H1 (cell line): Measurements from ENCODE around the gene KCNQ2. TPM values are rescaled to one million over a fixed set of nuclear protein-coding genes. Genes with fewer than 3 reads are reported as not detected.

Experiments used
- CTCF ChIA-PET: fragments of 300-600 bp; sonication (Branson Sonifier 250); formaldehyde crosslinking; loops from one replicate; lab custom pipeline; 2021; ENCODE audit not compliant: partially characterized antibody; lab: Charles Lee
- POLR2A ChIA-PET: fragments of 300-600 bp; sonication (Branson Sonifier 250); formaldehyde crosslinking; loops from one replicate; lab custom pipeline; 2021; ENCODE audit warnings: inconsistent platforms; ENCODE audit not compliant: partially characterized antibody; lab: Charles Lee
- DNase-seq, 2 experiments: peaks; one replicate each; pipeline versions ENCODE4 v3.0.0 to v3.0.0-alpha.2; 2010 to 2022; ENCODE audit warnings: low spot score in 2 of 2, low read depth in 1 of 2, mixed read lengths in 1 of 2
- FAIRE-seq: peaks from 2 replicates; lab custom pipeline; 2011; peaks lifted over from hg19 to GRCh38; lab: Jason Lieb, UNC
- H2AFZ ChIP-seq: 2 replicates; pipeline ENCODE4 v1.8.1; 2012; ENCODE audit warnings: low read length, inconsistent platforms
- H2AK5ac ChIP-seq: 2 replicates; pipeline ENCODE4 v1.6.1; 2013; ENCODE audit warnings: low read depth, low read length
- H2BK120ac ChIP-seq: replicated peaks from 2 replicates; pipeline ENCODE3; 2013; ENCODE audit warnings: low read depth, low read length, inconsistent platforms
- H2BK12ac ChIP-seq: 2 replicates; pipeline ENCODE4 v1.6.1; 2013; ENCODE audit warnings: low read depth, low read length
- H2BK15ac ChIP-seq: 2 replicates; pipeline ENCODE4 v1.6.1; 2013; ENCODE audit warnings: low read length
- H2BK20ac ChIP-seq: 2 replicates; pipeline ENCODE4 v1.6.1; 2013; ENCODE audit warnings: low read length
- H2BK5ac ChIP-seq: 2 replicates; pipeline ENCODE4 v1.6.1; 2013; ENCODE audit warnings: low read depth, low read length
- H3K14ac ChIP-seq: 2 replicates; pipeline ENCODE4 v1.6.1; 2013; ENCODE audit warnings: inconsistent platforms; ENCODE audit not compliant: insufficient read length
- H3K18ac ChIP-seq: 2 replicates; pipeline ENCODE4 v1.6.1; 2013; ENCODE audit warnings: low read length; ENCODE audit errors: extremely low read depth
- H3K23ac ChIP-seq: 2 replicates; pipeline ENCODE4 v1.6.1; 2013; ENCODE audit warnings: inconsistent platforms; ENCODE audit not compliant: insufficient read length
- H3K23me2 ChIP-seq: 2 replicates; pipeline ENCODE4 v1.6.1; 2013; ENCODE audit warnings: low read depth, low read length
- H3K27ac ChIP-seq: 2 replicates; pipeline ENCODE4 v1.6.1; 2011; ENCODE audit warnings: low read depth, low read length, inconsistent platforms
- H3K27me3 ChIP-seq, 4 experiments: replicated peaks in 1 of 4; 1 replicate in 1 of 4; 2 replicates in 3 of 4; pipeline versions ENCODE4 v1.6.1 to v1.8.1; 2011 to 2013; ENCODE audit warnings: low read length in 3 of 4, mild to moderate bottlenecking in 3 of 4, inconsistent platforms in 2 of 4, mixed read lengths in 2 of 4, moderate library complexity in 1 of 4; ENCODE audit not compliant: control insufficient read depth in 3 of 4, insufficient read depth in 3 of 4; ENCODE audit errors: extremely low read depth in 1 of 4
- H3K36me3 ChIP-seq, 4 experiments: 2 replicates each; pipeline versions ENCODE4 v1.6.1 to v1.8.1; 2011 to 2013; ENCODE audit warnings: mild to moderate bottlenecking in 4 of 4, low read length in 3 of 4, moderate library complexity in 2 of 4, control low read depth in 1 of 4, inconsistent platforms in 1 of 4; ENCODE audit not compliant: insufficient read depth in 4 of 4, control insufficient read depth in 2 of 4
- H3K4ac ChIP-seq: replicated peaks from 2 replicates; pipeline ENCODE3; 2013; ENCODE audit warnings: low read length, low read depth, mixed read lengths, inconsistent platforms; ENCODE audit not compliant: insufficient read length
- H3K4me1 ChIP-seq, 4 experiments: replicated peaks in 1 of 4; 1 replicate in 1 of 4; 2 replicates in 3 of 4; pipeline versions ENCODE4 v1.6.1 to v1.8.1; 2011 to 2013; ENCODE audit warnings: low read length in 3 of 4, inconsistent platforms in 2 of 4, mixed read lengths in 1 of 4; ENCODE audit not compliant: insufficient read depth in 4 of 4, control insufficient read depth in 3 of 4
- H3K4me2 ChIP-seq, 2 experiments: 2 replicates each; pipeline versions ENCODE4 v1.6.1 to v1.8.1; 2011 to 2013; ENCODE audit warnings: low read depth in 2 of 2, low read length in 2 of 2, control low read depth in 1 of 2, inconsistent platforms in 1 of 2, mild to moderate bottlenecking in 1 of 2; ENCODE audit not compliant: insufficient read depth in 1 of 2
- H3K4me3 ChIP-seq, 4 experiments: fragments of 200-600, 300-600 bp in 1 of 4; sonication (generic), shearing (Covaris generic), sonication (Bioruptor Twin) in 1 of 4; 2 replicates each; pipeline versions ENCODE4 v1.5.1 to v1.8.1; 2011 to 2016; ENCODE audit warnings: low read length in 4 of 4, low read depth in 3 of 4, control low read depth in 2 of 4, inconsistent platforms in 2 of 4, mild to moderate bottlenecking in 2 of 4, mixed read lengths in 1 of 4, moderate library complexity in 1 of 4; ENCODE audit not compliant: insufficient read depth in 2 of 4; ENCODE audit errors: extremely low read depth in 1 of 4
- H3K56ac ChIP-seq: replicated peaks from 2 replicates; pipeline ENCODE3; 2013; ENCODE audit warnings: low read depth, mild to moderate bottlenecking, mixed read lengths, low read length, inconsistent platforms; ENCODE audit not compliant: insufficient read length
- H3K79me1 ChIP-seq: 2 replicates; pipeline ENCODE4 v1.6.1; 2013; ENCODE audit warnings: low read depth, low read length, control low read depth
- H3K79me2 ChIP-seq, 2 experiments: 2 replicates each; pipeline versions ENCODE4 v1.6.1 to v1.8.1; 2012 to 2013; ENCODE audit warnings: low read length in 2 of 2, mild to moderate bottlenecking in 2 of 2, inconsistent platforms in 1 of 2; ENCODE audit not compliant: insufficient read depth in 2 of 2, control insufficient read depth in 1 of 2
- H3K9ac ChIP-seq, 4 experiments: replicated peaks in 1 of 4; 1 replicate in 1 of 4; 2 replicates in 3 of 4; pipeline versions ENCODE4 v1.6.1 to v1.8.1; 2011 to 2013; ENCODE audit warnings: low read depth in 3 of 4, low read length in 3 of 4, control low read depth in 2 of 4, mild to moderate bottlenecking in 2 of 4, moderate library complexity in 2 of 4, inconsistent platforms in 1 of 4; ENCODE audit errors: extremely low read depth in 1 of 4
- H3K9me3 ChIP-seq, 2 experiments: 2 replicates each; pipeline versions ENCODE4 v1.6.1 to v1.8.1; 2012 to 2013; ENCODE audit warnings: mild to moderate bottlenecking in 2 of 2, moderate library complexity in 2 of 2, control low read depth in 1 of 2, inconsistent platforms in 1 of 2, low read depth in 1 of 2, low read length in 1 of 2, mixed read lengths in 1 of 2; ENCODE audit not compliant: insufficient read depth in 2 of 2
- H4K20me1 ChIP-seq, 2 experiments: replicated peaks in 1 of 2; 2 replicates each; pipeline versions ENCODE3 to v1.8.1; 2011 to 2013; ENCODE audit warnings: inconsistent platforms in 2 of 2, low read length in 2 of 2, mild to moderate bottlenecking in 1 of 2; ENCODE audit not compliant: insufficient read depth in 2 of 2, control insufficient read depth in 1 of 2
- H4K5ac ChIP-seq: 2 replicates; pipeline ENCODE4 v1.6.1; 2013; ENCODE audit warnings: low read length, low read depth, mixed read lengths, inconsistent platforms; ENCODE audit not compliant: insufficient read length
- H4K8ac ChIP-seq: 2 replicates; pipeline ENCODE4 v1.8.0; 2013; ENCODE audit warnings: mild to moderate bottlenecking, moderate library complexity, low read length, inconsistent platforms; ENCODE audit not compliant: insufficient read depth; ENCODE audit errors: extremely low read depth
- H4K91ac ChIP-seq: replicated peaks from 2 replicates; pipeline ENCODE3; 2013; ENCODE audit warnings: low read length, mixed read lengths, inconsistent platforms; ENCODE audit not compliant: insufficient read length
- BRCA1 ChIP-seq: IDR thresholded peaks from 2 replicates; pipeline ENCODE4 v1.6.1; 2012; ENCODE audit warnings: low read depth, low read length, improper control_type of control experiment
- CREB1 ChIP-seq: IDR thresholded peaks from 2 replicates; pipeline ENCODE4 v1.6.1; 2012; ENCODE audit warnings: inconsistent platforms
- E2F6 ChIP-seq: IDR thresholded peaks from 2 replicates; pipeline ENCODE4 v1.6.1; 2012; ENCODE audit warnings: inconsistent platforms
- EGR1 ChIP-seq: IDR thresholded peaks from 2 replicates; pipeline ENCODE4 v1.6.1; 2011; ENCODE audit warnings: low read depth, low read length, borderline replicate concordance
- NANOG ChIP-seq: IDR thresholded peaks from 2 replicates; pipeline ENCODE4 v1.6.1; 2011; ENCODE audit warnings: low read length, low read depth, mild to moderate bottlenecking, inconsistent platforms; ENCODE audit not compliant: insufficient read depth, poor library complexity, severe bottlenecking
- RAD21 ChIP-seq, 2 experiments: IDR thresholded peaks in 1 of 2; conservative IDR thresholded peaks in 1 of 2; 2 replicates each; pipeline ENCODE4 v1.6.1; 2011; ENCODE audit warnings: low read depth in 2 of 2, low read length in 2 of 2, improper control_type of control experiment in 1 of 2, inconsistent platforms in 1 of 2, mild to moderate bottlenecking in 1 of 2, moderate library complexity in 1 of 2
- RFX5 ChIP-seq: IDR thresholded peaks from 2 replicates; pipeline ENCODE4 v1.6.1; 2011; ENCODE audit warnings: low read depth, low read length, improper control_type of control experiment, borderline replicate concordance
- RXRA ChIP-seq: IDR thresholded peaks from 2 replicates; pipeline ENCODE4 v1.6.1; 2011; ENCODE audit warnings: low read depth, mild to moderate bottlenecking, low read length, moderate library complexity; ENCODE audit not compliant: insufficient read depth
- SIRT6 ChIP-seq: IDR thresholded peaks from one replicate; pipeline ENCODE4 v1.7.1; 2012; ENCODE audit warnings: low read length, inconsistent platforms
- SP1 ChIP-seq: IDR thresholded peaks from 2 replicates; pipeline ENCODE4 v1.6.1; 2011; ENCODE audit warnings: low read depth, low read length
- SP2 ChIP-seq: IDR thresholded peaks from 2 replicates; pipeline ENCODE4 v1.6.1; 2012; ENCODE audit warnings: mild to moderate bottlenecking, low read length, inconsistent platforms
- TAF1 ChIP-seq: IDR thresholded peaks from 2 replicates; pipeline ENCODE4 v1.6.1; 2011; ENCODE audit warnings: mild to moderate bottlenecking, low read depth, low read length
- TBP ChIP-seq: IDR thresholded peaks from 2 replicates; pipeline ENCODE4 v1.6.1; 2011; ENCODE audit warnings: low read depth, low read length, improper control_type of control experiment
- WGBS, 2 experiments: shearing (Covaris generic) in 1 of 2; methylation state at CpG; one replicate each; pipeline versions ENCODE4 v1.1.6 to v1.1.7; 2013 to 2015; ENCODE audit warnings: low lambda C conversion rate in 2 of 2, mixed read lengths in 2 of 2, inconsistent platforms in 1 of 2, low coverage in 1 of 2, missing lambda C conversion rate in 1 of 2; ENCODE audit not compliant: insufficient replicate concordance in 2 of 2, insufficient coverage in 1 of 2, insufficient read length in 1 of 2; ENCODE audit errors: extremely low coverage in 1 of 2, missing lambda C conversion rate in 1 of 2; 5-methylcytosine and 5-hydroxymethylcytosine counted together
- polyA plus RNA-seq, 7 experiments: library from polyadenylated mRNA; depleted of rRNA in 3 of 7; stranded (reverse) in 5 of 7; unstranded in 2 of 7; fragments of >200 nt in 5 of 7; fragments of 200-250 nt in 2 of 7; gene quantifications; 1 replicate in 5 of 7; 2 replicates in 1 of 7; 4 replicates in 1 of 7; pipeline versions ENCODE4 v1.2.1 to v1.2.3, GENCODE V29; 2011 to 2013; ENCODE audit warnings: missing spikeins in 2 of 7, mixed read lengths in 2 of 7
- total RNA-seq: library from RNA; stranded (reverse); fragmentation: NEBNext Ultra II Directional; extraction: Animal tissue kit (Norgen Biotek cat#: 25700); gene quantifications from 2 replicates; pipeline ENCODE4 v1.2.1, GENCODE V29; 2021

Gene KCNQ2
- total and polyA plus RNA-seq, 2 of the 8 experiments (the other 6 are each of a cell fraction or from before 2014, with no cell fraction given) = 82.6 to 243 TPM

GRCh38 chr20:63507083-63507743, 34.8 kb upstream of the KCNQ2 start:
- Histone ChIP-seq H3K27me3 (no peaks in the 10 kb centered on the region), H3K23me2 (no peaks in the 10 kb centered on the region), H4K91ac (no peak overlapping the region), H2BK12ac (no peak overlapping the region), H2AK5ac (no peak overlapping the region), H2BK20ac (no peak overlapping the region), H3K4me1 (peaks cover 0 to 7% (median 5%) of the 10 kb centered on the region in 4 experiments; a peak in 6 of 7 replicates), H3K14ac (no peak overlapping the region), H2BK15ac (no peak overlapping the region), H3K36me3 (no peaks in the 10 kb centered on the region), H2BK120ac (no peak overlapping the region), H3K56ac (no peak overlapping the region), H3K4ac (no peak overlapping the region), H3K79me1 (no peaks in the 10 kb centered on the region), H3K23ac (no peak overlapping the region), H3K9me3 (peaks cover 0 to 6% of the 10 kb centered on the region in 2 experiments; a peak in 2 of 4 replicates), H3K18ac (no peak overlapping the region), H4K5ac (no peak overlapping the region), H3K4me3 (no peak overlapping the region), H3K27ac (no peak overlapping the region), H3K79me2 (no peaks in the 10 kb centered on the region), H4K8ac (no peak overlapping the region), H3K4me2 (no peak overlapping the region), H2AFZ (no peak overlapping the region), H2BK5ac (no peak overlapping the region), H4K20me1 (no peaks in the 10 kb centered on the region), H3K9ac (no peak overlapping the region)
- CTCF ChIA-PET = interaction anchor here (0.7 to 1.2 kb wide), 3 partner anchors 10 to 344 kb away, joined by 3 to 10 read pairs (median 3); no protein-coding TSS in a partner anchor
- 93% methylated on average over 30 of the region's 30 CpGs; no CpG with 5 or more reads in 1 of the 2 experiments for WGBS, 2 experiments
- POLR2A ChIA-PET = interaction anchor here (1.2 kb wide), 1 partner anchor 14 kb away, joined by 5 read pairs; the partner anchor contains the start of gene PPDPF
- DNase-seq (no peak), FAIRE-seq (no peak)
- TF ChIP-seq E2F6 (no peak), BRCA1 (no peak), SIRT6 (no peak), TAF1 (no peak), NANOG (no peak), SP1 (no peak), SP2 (no peak), CREB1 (no peak), EGR1 (no peak), RFX5 (no peak), RAD21 (IDR thresholded peaks at IDR 0.05 in 1 of 2, conservative IDR thresholded peaks at IDR 0.05 in 1 of 2; ENCODE audit: low read depth in 2 of 2, low read length in 2 of 2) (no peak), RXRA (no peak), TBP (no peak)
